GM18873 (cell line): ENCODE results near the gene PRKRA.
"Not testable (repeated sequence)": the region's sequence is repeated elsewhere in the genome, so short reads cannot be mapped to it uniquely, and the experiment has no call there.

Source experiments
- ATAC-seq: cut with Tn5 transposase; IDR thresholded peaks from one replicate; pipeline ENCODE4 v1.9.1; 2021; ENCODE audit warnings: mild to moderate bottlenecking, moderate library complexity, moderate number of reproducible peaks; ENCODE audit not compliant: unreplicated experiment, low FRiP score

Gene PRKRA

GRCh38 chr2:178469219-178469849, 18.4 kb upstream of the PRKRA start:
- ATAC-seq = no peak

GRCh38 chr2:178457390-178457886, 6.5 kb upstream of the PRKRA start:
- ATAC-seq = no peak

- ATAC-seq = no peak
Measured at GRCh38 chr2:178455947-178456346, 5.0 kb upstream of the PRKRA start.

- no peak for ATAC-seq
Measured at GRCh38 chr2:178452870-178453269, 1.9 kb upstream of the PRKRA start.

- no peak for ATAC-seq
Measured at GRCh38 chr2:178452334-178452733, 1.4 kb upstream of the PRKRA start.

- ATAC-seq = peak; percentile 42
Measured at GRCh38 chr2:178450524-178450773, 526 bp downstream of the PRKRA start.

DNA sequence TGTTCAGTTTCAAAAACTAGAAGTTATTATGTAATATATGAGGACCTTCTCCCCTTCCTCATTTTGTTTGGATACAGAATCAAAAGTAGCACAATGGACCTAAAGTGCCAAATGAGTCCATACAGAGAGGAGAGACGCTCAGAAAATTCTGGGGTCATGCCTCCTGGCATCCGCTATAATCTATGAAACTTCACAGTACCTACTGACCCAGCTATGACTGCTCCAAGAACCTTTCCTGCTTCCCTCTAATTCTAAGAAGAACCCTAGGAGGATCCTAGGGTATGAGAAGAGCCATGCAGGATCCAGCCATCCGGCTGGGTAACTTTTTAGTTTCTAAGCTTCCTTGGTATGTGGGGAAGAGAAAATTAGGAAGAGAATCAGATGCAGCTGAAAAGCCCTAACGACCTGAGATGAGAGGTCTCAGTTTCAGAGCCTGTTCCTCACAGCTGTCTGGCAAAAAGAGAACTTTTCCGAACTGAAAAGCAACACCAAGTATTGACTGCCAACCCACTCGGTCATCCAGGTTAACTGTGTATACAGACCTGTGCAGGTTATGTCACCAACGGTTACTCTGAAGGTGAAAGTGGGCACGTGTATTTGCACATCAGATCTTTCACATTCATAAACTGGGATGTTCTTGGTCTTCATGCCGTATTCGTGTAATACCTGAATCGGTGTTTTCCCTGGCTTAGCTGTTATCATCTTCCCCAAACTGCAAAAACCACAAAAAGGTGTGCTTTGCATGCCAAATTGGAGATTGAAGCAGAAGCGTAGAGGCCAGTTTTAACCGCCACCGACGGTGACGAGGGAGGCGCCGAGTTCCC, 1.1 kb downstream of the PRKRA start:
- no peak for ATAC-seq

- no peak for ATAC-seq
Measured at GRCh38 chr2:178448968-178449661, 1.9 kb downstream of the PRKRA start.

GRCh38 chr2:178441426-178441825, 9.5 kb downstream of the PRKRA start:
- no peak for ATAC-seq

- ATAC-seq = no peak
Measured at GRCh38 chr2:178436662-178437061, 14.3 kb downstream of the PRKRA start.

GRCh38 chr2:178429336-178429735, 21.6 kb downstream of the PRKRA start:
- ATAC-seq = no peak

- ATAC-seq = no peak
Measured at GRCh38 chr2:178428396-178428806, 22.6 kb downstream of the PRKRA start.

DNA sequence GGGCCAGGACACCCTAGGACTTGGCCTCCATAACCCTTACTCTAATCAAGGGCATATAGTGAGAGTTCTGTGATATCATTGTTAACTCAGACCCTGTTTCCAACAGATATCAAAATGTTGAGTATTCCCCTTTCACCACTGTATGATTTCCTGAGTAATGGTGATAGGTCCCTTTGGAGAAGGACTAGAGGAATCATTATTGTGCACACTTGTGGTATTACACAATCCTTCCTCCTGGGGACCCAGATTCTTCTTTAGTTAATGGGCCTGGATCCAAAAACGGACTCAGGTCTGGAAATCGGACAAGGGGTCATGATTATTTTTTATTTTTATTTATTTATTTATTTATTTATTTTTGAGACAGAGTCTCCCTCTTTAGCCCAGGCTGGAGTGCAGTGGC, 23.5 kb downstream of the PRKRA start:
- ATAC-seq = no peak

GRCh38 chr2:178426388-178426787, 24.6 kb downstream of the PRKRA start:
- ATAC-seq = no peak

- ATAC-seq = no peak
Measured at GRCh38 chr2:178425255-178425827, 25.6 kb downstream of the PRKRA start.

DNA sequence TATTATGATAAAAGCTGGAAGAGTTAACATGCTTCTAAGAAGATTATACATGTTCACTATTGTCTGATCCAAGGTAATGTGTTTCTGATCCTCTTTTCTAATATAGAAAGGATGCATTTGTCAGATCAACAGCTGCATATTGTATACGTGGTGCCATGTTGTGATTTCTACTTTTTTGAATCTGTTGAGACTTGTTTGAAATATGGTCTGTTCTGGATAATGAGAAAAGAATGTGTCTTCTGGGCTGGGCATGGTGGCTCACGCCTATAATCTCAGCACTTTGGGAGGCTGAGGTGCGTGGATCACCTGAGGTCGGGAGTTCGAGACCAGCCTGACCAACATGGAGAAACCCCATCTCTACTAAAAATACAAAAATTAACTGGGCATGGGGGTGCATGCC, 27.2 kb downstream of the PRKRA start:
- not testable (repeated sequence) for ATAC-seq

DNA sequence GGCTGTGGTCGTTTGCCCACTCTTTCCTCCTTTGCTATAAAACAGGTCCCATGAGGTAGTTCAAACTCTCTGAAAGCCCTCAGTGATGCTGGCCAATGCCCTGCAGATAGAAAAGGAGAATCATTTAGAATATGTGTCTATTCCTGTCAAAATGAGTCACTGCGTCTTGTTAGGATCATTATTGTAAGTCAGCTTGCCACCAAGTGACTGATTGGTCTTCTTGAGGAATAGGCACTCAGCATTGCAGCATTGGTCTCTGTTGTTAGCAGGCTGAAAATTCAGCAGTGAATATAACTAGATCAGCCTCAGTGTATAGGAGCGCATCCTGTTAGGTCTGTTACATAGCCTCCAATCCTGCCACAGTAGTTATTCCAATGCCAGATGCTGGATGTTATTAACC, 28.9 kb downstream of the PRKRA start:
- ATAC-seq = no peak

GRCh38 chr2:178420463-178420999, 30.4 kb downstream of the PRKRA start:
- ATAC-seq = no peak

DNA sequence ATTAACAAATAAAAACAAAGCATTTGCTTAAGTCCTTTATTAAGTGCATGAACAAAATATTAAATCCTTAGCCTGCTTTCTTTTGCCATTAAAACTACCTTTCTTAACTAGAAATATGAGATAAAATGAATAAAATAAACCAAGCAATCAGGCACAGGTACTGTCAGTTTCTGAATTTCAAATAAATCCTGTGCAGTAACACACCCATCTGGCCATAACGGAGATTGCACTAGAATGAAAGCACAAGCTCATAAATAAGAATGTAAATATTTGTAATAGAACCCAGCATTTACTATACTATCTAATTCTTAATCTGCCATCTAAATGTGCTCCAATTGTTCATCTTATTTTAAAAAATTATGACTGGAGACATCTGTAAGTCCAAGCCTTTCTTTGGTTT, 31.9 kb downstream of the PRKRA start:
- no peak for ATAC-seq

DNA sequence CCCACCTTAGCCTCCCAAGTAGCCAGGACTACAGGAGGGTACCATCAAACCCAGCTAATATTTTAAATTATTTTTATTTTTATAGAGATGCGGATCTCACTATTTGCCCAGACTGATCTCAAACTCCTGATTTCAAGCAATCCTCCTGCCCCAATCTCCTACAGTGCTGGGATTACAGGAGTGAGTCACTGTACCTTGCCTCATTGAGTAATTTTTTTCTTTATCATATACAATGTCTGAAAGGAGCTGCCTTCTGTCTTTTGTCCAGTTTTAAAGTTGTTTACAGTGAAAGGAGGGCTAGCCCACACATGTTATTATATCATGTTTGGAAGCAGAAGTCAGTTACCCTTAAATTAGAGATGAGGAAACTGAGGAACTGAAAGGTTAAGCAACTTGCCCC, 32.5 kb downstream of the PRKRA start:
- ATAC-seq = no peak

DNA sequence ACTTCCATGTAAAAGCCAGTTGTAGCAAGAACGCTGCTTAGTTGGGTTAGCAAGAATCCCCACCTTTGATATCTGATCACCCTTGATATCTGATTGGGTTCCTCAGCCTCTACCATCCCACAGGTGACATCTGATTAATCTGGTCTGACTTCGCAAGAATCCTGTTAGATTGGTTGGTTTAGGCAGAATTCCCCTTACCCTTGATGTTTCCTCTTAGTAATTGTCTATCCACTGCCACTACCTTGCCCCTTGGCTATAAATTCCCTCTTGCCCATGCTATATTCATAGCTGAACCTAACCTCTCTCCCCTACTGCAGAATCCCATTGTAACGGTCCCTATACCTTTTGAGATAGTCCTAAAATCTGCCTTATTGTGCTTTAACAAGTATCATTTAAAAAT, 33.1 kb downstream of the PRKRA start:
- ATAC-seq = no peak
